ENCODE measurements around the gene NDUFB3. TPM values are rescaled to one million over a fixed set of nuclear protein-coding genes. Genes with fewer than 3 reads are reported as not detected.

NDUFB3 gene
- total and polyA plus RNA-seq, 4 donors: 34.2 to 177 (median 53.2) TPM

DNA sequence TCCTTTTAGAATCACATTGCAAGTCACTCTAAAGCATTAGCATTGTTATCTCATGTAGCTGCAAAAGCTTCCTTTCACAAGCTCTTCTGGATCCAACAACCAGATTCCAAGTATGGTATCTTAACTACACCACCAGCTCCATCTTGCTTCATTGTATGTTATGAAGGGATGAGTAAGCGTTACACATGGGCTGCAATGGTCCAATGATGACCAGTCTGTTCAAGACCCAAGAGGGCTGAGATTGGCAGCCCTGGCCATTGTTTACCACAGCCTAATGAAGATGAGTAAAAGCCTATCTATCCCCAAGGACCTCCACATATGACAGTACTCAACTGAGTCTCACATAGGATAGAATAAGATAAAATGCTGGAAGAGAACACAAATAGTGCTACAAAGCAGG lies 50.5 kb downstream of the NDUFB3 start:
- H3K9me3 ChIP-seq (ENCODE audit: control insufficient read depth in 4 of 4, low read length in 3 of 4): no peaks in the 10 kb centered on the region
- no peak for TF ChIP-seq HNF4G (IDR thresholded peaks at IDR 0.05)
- no peak for TF ChIP-seq SP1 (IDR thresholded peaks at IDR 0.05)
- TF ChIP-seq, protein P1, sequence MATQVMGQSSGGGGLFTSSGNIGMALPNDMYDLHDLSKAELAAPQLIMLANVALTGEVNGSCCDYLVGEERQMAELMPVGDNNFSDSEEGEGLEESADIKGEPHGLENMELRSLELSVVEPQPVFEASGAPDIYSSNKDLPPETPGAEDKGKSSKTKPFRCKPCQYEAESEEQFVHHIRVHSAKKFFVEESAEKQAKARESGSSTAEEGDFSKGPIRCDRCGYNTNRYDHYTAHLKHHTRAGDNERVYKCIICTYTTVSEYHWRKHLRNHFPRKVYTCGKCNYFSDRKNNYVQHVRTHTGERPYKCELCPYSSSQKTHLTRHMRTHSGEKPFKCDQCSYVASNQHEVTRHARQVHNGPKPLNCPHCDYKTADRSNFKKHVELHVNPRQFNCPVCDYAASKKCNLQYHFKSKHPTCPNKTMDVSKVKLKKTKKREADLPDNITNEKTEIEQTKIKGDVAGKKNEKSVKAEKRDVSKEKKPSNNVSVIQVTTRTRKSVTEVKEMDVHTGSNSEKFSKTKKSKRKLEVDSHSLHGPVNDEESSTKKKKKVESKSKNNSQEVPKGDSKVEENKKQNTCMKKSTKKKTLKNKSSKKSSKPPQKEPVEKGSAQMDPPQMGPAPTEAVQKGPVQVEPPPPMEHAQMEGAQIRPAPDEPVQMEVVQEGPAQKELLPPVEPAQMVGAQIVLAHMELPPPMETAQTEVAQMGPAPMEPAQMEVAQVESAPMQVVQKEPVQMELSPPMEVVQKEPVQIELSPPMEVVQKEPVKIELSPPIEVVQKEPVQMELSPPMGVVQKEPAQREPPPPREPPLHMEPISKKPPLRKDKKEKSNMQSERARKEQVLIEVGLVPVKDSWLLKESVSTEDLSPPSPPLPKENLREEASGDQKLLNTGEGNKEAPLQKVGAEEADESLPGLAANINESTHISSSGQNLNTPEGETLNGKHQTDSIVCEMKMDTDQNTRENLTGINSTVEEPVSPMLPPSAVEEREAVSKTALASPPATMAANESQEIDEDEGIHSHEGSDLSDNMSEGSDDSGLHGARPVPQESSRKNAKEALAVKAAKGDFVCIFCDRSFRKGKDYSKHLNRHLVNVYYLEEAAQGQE (IDR thresholded peaks at IDR 0.05): no peak
- TF ChIP-seq NR2F2 (IDR thresholded peaks at IDR 0.05): no peak
- TF ChIP-seq MAX (IDR thresholded peaks at IDR 0.05): no peak
- no peak for TF ChIP-seq YY1 (IDR thresholded peaks at IDR 0.05)
- TF ChIP-seq EGR1 (IDR thresholded peaks at IDR 0.05; ENCODE audit: low read depth in 2 of 2): no peak
- no peak for TF ChIP-seq RXRA (IDR thresholded peaks at IDR 0.05)
- no peak for TF ChIP-seq HNF4A (conservative IDR thresholded peaks at IDR 0.05)
- no peak for TF ChIP-seq CTCF (IDR thresholded peaks at IDR 0.05; ENCODE audit: low read depth, low read length, missing input control)
- TF ChIP-seq ZBTB33 (IDR thresholded peaks at IDR 0.05): no peak
- TF ChIP-seq TAF1 (conservative IDR thresholded peaks at IDR 0.05): no peak
- no peak for TF ChIP-seq GABPA (IDR thresholded peaks at IDR 0.05 in 1 of 2, conservative IDR thresholded peaks at IDR 0.05 in 1 of 2)
- H3K36me3 ChIP-seq (ENCODE audit: control insufficient read depth in 4 of 4, insufficient read depth in 3 of 4, low read depth in 1 of 4, low read length in 3 of 4): peaks cover 0 to 3% (median 0%) of the 10 kb centered on the region in 4 donors
- 86% methylated on average over 1 of the region's 1 CpG for WGBS
- peak overlapping the region in 1 of 2 donors; percentile 36 for H3K27ac ChIP-seq (ENCODE audit: low read depth in 1 of 2, low read length in 2 of 2)
- no peak overlapping the region for H3K4me3 ChIP-seq (ENCODE audit: low read depth in 1 of 3, low read length in 3 of 3)
- no peak for DNase-seq (ENCODE audit: low spot score)
- no peak overlapping the region for H3K9ac ChIP-seq (ENCODE audit: low read depth in 1 of 2, low read length in 2 of 2)
- H3K27me3 ChIP-seq (ENCODE audit: control insufficient read depth in 4 of 4, insufficient read depth in 4 of 4, low read length in 3 of 4): no peaks in the 10 kb centered on the region
- H3K4me1 ChIP-seq (ENCODE audit: control insufficient read depth in 4 of 4, insufficient read depth in 4 of 4, low read length in 3 of 4): peaks cover 20 to 79% (median 65%) of the 10 kb centered on the region in 4 donors

DNA sequence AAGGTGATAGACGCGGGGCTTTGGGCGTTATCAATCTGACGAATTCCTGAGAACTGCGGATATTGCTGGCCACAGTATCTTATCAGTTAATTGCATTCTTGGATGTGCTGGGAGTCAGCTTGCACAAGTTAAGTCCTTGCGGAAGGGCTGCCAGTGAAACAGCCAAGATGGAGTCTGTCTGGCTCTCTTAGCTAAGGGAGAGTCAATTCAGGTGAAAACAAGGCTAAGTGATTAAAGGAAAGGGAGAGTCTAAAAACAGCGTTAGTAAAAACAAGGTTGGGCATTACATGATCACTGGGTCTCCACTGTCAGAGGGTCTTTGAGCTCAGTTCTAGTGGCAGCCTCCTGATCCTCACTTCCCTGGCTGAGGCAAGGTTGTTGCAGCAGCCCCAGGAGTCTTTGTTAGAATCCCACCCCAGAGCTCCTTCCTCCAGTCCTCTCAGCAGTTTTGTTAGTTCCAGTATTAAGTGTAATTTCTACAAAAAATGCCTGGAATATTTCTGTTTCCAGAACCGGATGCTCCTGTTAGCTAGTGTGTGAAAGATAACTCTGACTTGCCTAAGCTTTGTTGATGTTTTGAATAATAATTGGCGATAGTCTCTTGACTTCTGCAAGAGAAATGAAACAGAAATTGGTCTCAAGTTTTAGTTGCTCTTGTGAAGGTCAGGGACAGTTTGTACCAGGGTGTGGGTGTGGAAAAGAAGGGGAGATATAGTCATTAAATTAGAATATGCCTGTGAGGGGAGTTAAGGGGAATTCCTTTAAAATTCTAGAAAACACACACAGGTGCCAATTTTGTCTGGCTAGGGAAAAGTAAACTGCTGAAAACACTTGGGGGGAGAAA lies 54.7 kb downstream of the NDUFB3 start:
- Histone ChIP-seq H3K9me3 (ENCODE audit: control insufficient read depth in 4 of 4, low read length in 3 of 4) (no peaks in the 10 kb centered on the region), H3K27me3 (ENCODE audit: control insufficient read depth in 4 of 4, insufficient read depth in 4 of 4, low read length in 3 of 4) (no peaks in the 10 kb centered on the region), H3K4me3 (ENCODE audit: low read depth in 1 of 3, low read length in 3 of 3) (no peak overlapping the region), H3K36me3 (ENCODE audit: control insufficient read depth in 4 of 4, insufficient read depth in 3 of 4, low read depth in 1 of 4, low read length in 3 of 4) (peaks cover 0 to 3% (median 0%) of the 10 kb centered on the region in 4 donors), H3K27ac (ENCODE audit: low read depth in 1 of 2, low read length in 2 of 2) (peak overlapping the region; percentile 65 to 72), H3K4me1 (ENCODE audit: control insufficient read depth in 4 of 4, insufficient read depth in 4 of 4, low read length in 3 of 4) (peaks cover 24 to 70% (median 59%) of the 10 kb centered on the region in 4 donors), H3K9ac (ENCODE audit: low read depth in 1 of 2, low read length in 2 of 2) (peak overlapping the region in 1 of 2 donors; percentile 36)
- DNase-seq (ENCODE audit: low spot score): no peak
- WGBS: 26% methylated on average over 9 of the region's 9 CpGs
- TF ChIP-seq ZBTB33 (IDR thresholded peaks at IDR 0.05) (no peak), EGR1 (IDR thresholded peaks at IDR 0.05; ENCODE audit: low read depth in 2 of 2) (no peak), MAX (IDR thresholded peaks at IDR 0.05) (no peak), RXRA (IDR thresholded peaks at IDR 0.05) (peak in 1 of 2 donors; percentile 17), NR2F2 (IDR thresholded peaks at IDR 0.05) (peak; percentile 84), JUND (IDR thresholded peaks at IDR 0.05) (no peak), FOXA2 (IDR thresholded peaks at IDR 0.05) (no peak), GABPA (IDR thresholded peaks at IDR 0.05 in 1 of 2, conservative IDR thresholded peaks at IDR 0.05 in 1 of 2) (no peak), HNF4A (conservative IDR thresholded peaks at IDR 0.05) (no peak), ATF3 (IDR thresholded peaks at IDR 0.05) (no peak), YY1 (IDR thresholded peaks at IDR 0.05) (no peak), TAF1 (conservative IDR thresholded peaks at IDR 0.05) (no peak), HNF4G (IDR thresholded peaks at IDR 0.05) (no peak), SP1 (IDR thresholded peaks at IDR 0.05) (peak; percentile 59)
